ENCODE results near the gene IP6K1.
"Not testable (repeated sequence)": the region's sequence is repeated elsewhere in the genome, so short reads cannot be mapped to it uniquely, and the experiment has no call there.

GRCh38 chr3:49780975-49781365 lies 5.4 kb downstream of the IP6K1 start:
- not testable (repeated sequence) for TF ChIP-seq CTCF, POLR2A (IDR thresholded peaks at IDR 0.05)
